ENCODE measurements around the gene TMEM250. TPM values are rescaled to one million over a fixed set of nuclear protein-coding genes. Genes with fewer than 3 reads are reported as not detected.

TMEM250 gene
- total and polyA plus RNA-seq, 9 of the 15 experiments (the other 6 are each of a cell fraction or from before 2014, with no cell fraction given): 0.32 to 44.6 (median 12.2) TPM

DNA sequence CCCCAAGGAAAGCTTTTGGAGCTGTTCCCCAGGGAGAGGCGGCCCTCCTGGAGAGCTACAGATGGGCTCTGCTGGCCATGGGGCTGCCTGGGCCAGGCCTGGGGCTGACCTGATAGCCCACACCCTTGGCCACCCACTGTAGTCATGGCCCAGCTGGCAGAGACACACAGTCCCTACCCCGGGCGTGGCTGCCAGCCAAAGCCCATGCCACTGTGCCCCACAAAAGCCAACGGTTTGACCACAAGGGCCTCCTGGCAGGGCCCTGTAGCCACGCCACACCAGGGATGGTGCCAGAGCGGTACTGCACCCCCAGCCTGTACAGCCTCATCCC lies 38.8 kb downstream of the TMEM250 start:
- Histone ChIP-seq H4K20me1 (replicated peaks; ENCODE audit: control insufficient read depth, insufficient read depth, low read length) (peaks cover 30% of the 10 kb centered on the region), H3K9me3 (replicated peaks; ENCODE audit: control insufficient read depth, insufficient read depth, low read depth, low read length) (no peaks in the 10 kb centered on the region), H3K9ac (ENCODE audit: insufficient read depth in 1 of 2, low read depth in 2 of 2, low read length in 2 of 2) (peak overlapping the region in 1 of 2 experiments; percentile 64; a peak in 1 of 4 replicates), H3K4me2 (ENCODE audit: insufficient read depth, low read length) (no peak overlapping the region), H3K79me2 (ENCODE audit: control insufficient read depth, insufficient read depth, low read length) (peaks cover 95% of the 10 kb centered on the region), H3K4me1 (replicated peaks in 1 of 2; ENCODE audit: control insufficient read depth in 2 of 2, insufficient read depth in 2 of 2, low read length in 2 of 2) (peaks cover 0 to 73% of the 10 kb centered on the region in 2 experiments; a peak in 2 of 5 replicates), H2AFZ (ENCODE audit: low read depth, low read length) (no peak overlapping the region), H3K9me1 (ENCODE audit: control insufficient read depth, insufficient read depth, low read length) (peaks cover 5% of the 10 kb centered on the region), H3K4me3 (no peak overlapping the region), H3K36me3 (ENCODE audit: control insufficient read depth, insufficient read depth, low read length) (peaks cover 66% of the 10 kb centered on the region; the same call in 2 of the 3 replicates), H3K27ac (ENCODE audit: extremely low read depth, low read depth, low read length) (no peak overlapping the region), H3K27me3 (ENCODE audit: control insufficient read depth in 2 of 2, insufficient read depth in 2 of 2, low read length in 2 of 2) (no peaks in the 10 kb centered on the region)
- BruUV-seq (replicated peaks): no TSS peak
- 93% methylated on average over 4 of the region's 6 CpGs for WGBS (ENCODE audit: insufficient coverage, low coverage, missing lambda C conversion rate)
- DNase-seq (ENCODE audit: extremely low read depth in 1 of 4, low spot score in 3 of 4) (no peak), FAIRE-seq (no peak), ATAC-seq (no peak)
- in situ Hi-C loops (cut with MboI): no loop called here
- POLR2A ChIA-PET: interaction anchor here (0.6 kb wide), 1 partner anchor 1721 kb away, joined by 4 read pairs; no protein-coding TSS in a partner anchor
- intact Hi-C loops (cut with micrococcal nuclease): no loop called here
- CTCF ChIA-PET (ENCODE audit: low intra/inter-chr PET ratio): no interaction called here
- TF ChIP-seq MTA2 (IDR thresholded peaks at IDR 0.05; ENCODE audit: low read depth) (no peak), NELFE (IDR thresholded peaks at IDR 0.05; ENCODE audit: insufficient read depth, insufficient read length) (no peak), DIDO1 (tag; IDR thresholded peaks at IDR 0.05; ENCODE audit: low read depth) (no peak), ZNF707 (CRISPR knock-in tag; conservative IDR thresholded peaks at IDR 0.05) (no peak), ARID1B (IDR thresholded peaks at IDR 0.05) (no peak), GMEB1 (CRISPR knock-in tag; IDR thresholded peaks at IDR 0.05) (no peak), ZNF384 (IDR thresholded peaks at IDR 0.05; ENCODE audit: low read depth, low read length) (no peak), MGA (IDR thresholded peaks at IDR 0.05) (no peak), TCF3 (CRISPR knock-in tag; IDR thresholded peaks at IDR 0.05) (no peak)
- TF ChIP-seq, protein P1, sequence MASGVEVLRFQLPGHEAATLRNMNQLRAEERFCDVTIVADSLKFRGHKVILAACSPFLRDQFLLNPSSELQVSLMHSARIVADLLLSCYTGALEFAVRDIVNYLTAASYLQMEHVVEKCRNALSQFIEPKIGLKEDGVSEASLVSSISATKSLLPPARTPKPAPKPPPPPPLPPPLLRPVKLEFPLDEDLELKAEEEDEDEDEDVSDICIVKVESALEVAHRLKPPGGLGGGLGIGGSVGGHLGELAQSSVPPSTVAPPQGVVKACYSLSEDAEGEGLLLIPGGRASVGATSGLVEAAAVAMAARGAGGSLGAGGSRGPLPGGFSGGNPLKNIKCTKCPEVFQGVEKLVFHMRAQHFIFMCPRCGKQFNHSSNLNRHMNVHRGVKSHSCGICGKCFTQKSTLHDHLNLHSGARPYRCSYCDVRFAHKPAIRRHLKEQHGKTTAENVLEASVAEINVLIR (CRISPR knock-in tag; IDR thresholded peaks at IDR 0.05): no peak
